GM06990 (cell line): ENCODE results near the gene SUZ12.
"Not testable (repeated sequence)": the region's sequence is repeated elsewhere in the genome, so short reads cannot be mapped to it uniquely, and the experiment has no call there.

ENCODE experiments used
- DNase-seq: peaks from one replicate; pipeline ENCODE4 v3.0.0-alpha.2; 2011; ENCODE audit not compliant: insufficient read length; ENCODE audit errors: extremely low read depth
- H3K27me3 ChIP-seq: replicated peaks from 2 replicates; pipeline ENCODE4 v1.6.0; 2011; ENCODE audit warnings: low read length; ENCODE audit not compliant: control insufficient read depth, insufficient read depth
- H3K36me3 ChIP-seq: 2 replicates; pipeline ENCODE4 v1.5.1; 2011; ENCODE audit warnings: low read length; ENCODE audit not compliant: control insufficient read depth, insufficient read depth
- H3K4me3 ChIP-seq: replicated peaks from 2 replicates; pipeline ENCODE4 v1.5.1; 2011; ENCODE audit warnings: low read depth, mild to moderate bottlenecking, control low read depth, low read length
- TF ChIP-seq, protein P1 (sequence below): IDR thresholded peaks from 2 replicates; pipeline ENCODE4 v1.5.1; 2011; ENCODE audit warnings: low read length, control low read depth, mild to moderate bottlenecking, inconsistent platforms; ENCODE audit not compliant: insufficient read depth, poor library complexity, severe bottlenecking

The SUZ12 gene

GRCh38 chr17:32019228-32019627, 82.4 kb downstream of the SUZ12 start:
- TF ChIP-seq, protein P1, sequence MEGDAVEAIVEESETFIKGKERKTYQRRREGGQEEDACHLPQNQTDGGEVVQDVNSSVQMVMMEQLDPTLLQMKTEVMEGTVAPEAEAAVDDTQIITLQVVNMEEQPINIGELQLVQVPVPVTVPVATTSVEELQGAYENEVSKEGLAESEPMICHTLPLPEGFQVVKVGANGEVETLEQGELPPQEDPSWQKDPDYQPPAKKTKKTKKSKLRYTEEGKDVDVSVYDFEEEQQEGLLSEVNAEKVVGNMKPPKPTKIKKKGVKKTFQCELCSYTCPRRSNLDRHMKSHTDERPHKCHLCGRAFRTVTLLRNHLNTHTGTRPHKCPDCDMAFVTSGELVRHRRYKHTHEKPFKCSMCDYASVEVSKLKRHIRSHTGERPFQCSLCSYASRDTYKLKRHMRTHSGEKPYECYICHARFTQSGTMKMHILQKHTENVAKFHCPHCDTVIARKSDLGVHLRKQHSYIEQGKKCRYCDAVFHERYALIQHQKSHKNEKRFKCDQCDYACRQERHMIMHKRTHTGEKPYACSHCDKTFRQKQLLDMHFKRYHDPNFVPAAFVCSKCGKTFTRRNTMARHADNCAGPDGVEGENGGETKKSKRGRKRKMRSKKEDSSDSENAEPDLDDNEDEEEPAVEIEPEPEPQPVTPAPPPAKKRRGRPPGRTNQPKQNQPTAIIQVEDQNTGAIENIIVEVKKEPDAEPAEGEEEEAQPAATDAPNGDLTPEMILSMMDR: no peak
- Histone ChIP-seq H3K36me3 (0 out of 2 replicates have a peak, but pooled peaks cover 1% of the 10 kb centered on the region), H3K27me3 (no peaks in the 10 kb centered on the region), H3K4me3 (no peak overlapping the region)
- DNase-seq: no peak

- Histone ChIP-seq H3K27me3 (no peaks in the 10 kb centered on the region), H3K4me3 (no peak overlapping the region), H3K36me3 (0 out of 2 replicates have a peak, but pooled peaks cover 1% of the 10 kb centered on the region)
- TF ChIP-seq, protein P1: no peak
- DNase-seq: no peak
These were observed 84.3 kb downstream of the SUZ12 start for GRCh38 chr17:32020943-32021614.

- H3K36me3 ChIP-seq: 0 out of 2 replicates have a peak, but pooled peaks cover 1% of the 10 kb centered on the region
- TF ChIP-seq, protein P1: no peak
These were observed 84.8 kb downstream of the SUZ12 start for GRCh38 chr17:32021615-32021955.

GRCh38 chr17:32022554-32022953, 85.7 kb downstream of the SUZ12 start:
- H3K27me3 ChIP-seq, H3K4me3 ChIP-seq, H3K36me3 ChIP-seq, DNase-seq: not testable (repeated sequence)

More at GRCh38 chr17:32021615-32021955, 84.8 kb downstream of the SUZ12 start:
- H3K4me3 ChIP-seq: no peak overlapping the region
- no peaks in the 10 kb centered on the region for H3K27me3 ChIP-seq
- no peak for DNase-seq

- not testable (repeated sequence) for DNase-seq, H3K4me3 ChIP-seq, H3K36me3 ChIP-seq, H3K27me3 ChIP-seq
These were observed 90.5 kb downstream of the SUZ12 start for GRCh38 chr17:32027271-32027670.

DNA sequence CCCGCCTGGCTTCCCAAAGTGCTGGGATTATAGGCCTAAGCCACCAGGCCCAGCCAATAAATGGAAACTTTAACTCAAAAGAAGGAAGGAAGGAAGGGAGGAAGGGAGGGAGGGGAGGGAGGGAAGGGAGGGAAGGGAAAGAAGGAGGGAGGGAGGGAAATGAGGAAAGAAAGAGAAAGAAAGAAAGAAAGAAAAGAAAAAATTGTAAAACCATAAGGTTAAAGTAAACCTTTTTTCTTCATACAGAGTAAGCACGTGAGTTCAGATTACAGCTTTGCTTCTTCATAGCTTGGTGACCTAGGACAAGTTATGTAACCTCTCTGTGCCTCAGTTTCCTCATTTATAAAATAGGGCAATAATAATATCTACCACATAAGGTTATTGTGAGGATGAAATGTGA, 96.4 kb downstream of the SUZ12 start:
- no peaks in the 10 kb centered on the region for H3K27me3 ChIP-seq
- H3K36me3 ChIP-seq: no peaks in the 10 kb centered on the region
- no peak overlapping the region for H3K4me3 ChIP-seq
- TF ChIP-seq, protein P1: no peak
- no peak for DNase-seq

DNA sequence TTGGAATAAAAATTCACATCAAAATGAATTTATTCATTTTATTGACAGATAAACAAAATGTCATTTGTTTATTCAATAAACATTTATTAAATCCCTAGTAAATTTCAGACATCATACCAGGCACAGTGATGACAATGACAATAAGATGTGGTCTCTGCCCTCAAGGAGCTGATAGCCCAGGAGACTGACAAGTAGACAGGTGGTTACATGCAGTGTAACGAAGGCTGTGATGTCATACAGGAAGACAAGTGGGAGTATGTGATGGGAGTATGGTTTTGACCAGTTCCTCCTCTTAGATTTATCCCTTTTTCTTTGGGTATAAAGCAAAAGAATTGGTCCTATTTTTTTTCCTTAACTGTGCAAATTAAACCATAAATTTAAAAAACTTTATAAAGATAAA, 97.0 kb downstream of the SUZ12 start:
- not testable (repeated sequence) for H3K36me3 ChIP-seq, DNase-seq, H3K27me3 ChIP-seq, H3K4me3 ChIP-seq

DNA sequence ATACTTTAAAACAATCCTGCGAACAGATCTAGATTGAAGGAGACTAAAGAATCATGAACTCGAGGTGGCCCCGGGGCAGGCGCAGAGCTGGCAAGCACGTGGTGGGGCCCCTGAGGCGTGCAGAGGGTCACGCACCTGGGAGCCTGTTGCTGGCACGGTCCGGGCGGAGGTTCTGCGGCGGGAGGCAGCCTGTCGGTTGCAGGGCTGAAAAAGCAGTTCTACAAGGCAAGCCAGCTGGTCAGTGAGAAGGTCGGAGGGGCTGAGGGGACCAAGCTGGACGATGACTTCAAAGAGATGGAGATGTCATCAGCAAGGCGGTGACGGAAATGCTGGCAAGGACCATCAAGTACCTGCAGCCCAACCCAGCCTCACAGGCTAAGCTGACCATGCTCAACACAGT, 103.4 kb downstream of the SUZ12 start:
- not testable (repeated sequence) for H3K4me3 ChIP-seq, DNase-seq, H3K27me3 ChIP-seq, H3K36me3 ChIP-seq

GRCh38 chr17:32041306-32041875, 104.6 kb downstream of the SUZ12 start:
- not testable (repeated sequence) for DNase-seq, H3K36me3 ChIP-seq, H3K27me3 ChIP-seq, H3K4me3 ChIP-seq

DNA sequence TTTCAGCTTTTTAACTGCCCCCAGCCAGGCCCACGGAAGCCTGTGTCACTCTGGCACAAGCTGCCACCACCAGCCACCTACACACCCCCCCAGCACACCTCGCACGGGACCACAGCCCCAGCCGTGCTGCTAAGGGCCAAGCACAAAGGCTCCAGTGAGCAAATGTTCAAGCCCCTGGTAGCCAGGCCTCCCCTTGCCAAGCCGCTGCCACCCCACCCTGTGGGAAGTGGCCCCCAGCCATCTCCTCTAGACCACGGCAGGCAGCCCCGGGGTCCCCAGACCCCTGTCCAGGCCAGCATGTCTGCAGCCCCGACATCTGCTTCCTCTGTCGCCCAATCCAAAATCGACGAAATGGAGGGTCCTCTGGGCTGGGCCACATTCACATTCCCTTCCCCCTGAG, 105.5 kb downstream of the SUZ12 start:
- not testable (repeated sequence) for DNase-seq, H3K27me3 ChIP-seq, H3K4me3 ChIP-seq, H3K36me3 ChIP-seq

DNA sequence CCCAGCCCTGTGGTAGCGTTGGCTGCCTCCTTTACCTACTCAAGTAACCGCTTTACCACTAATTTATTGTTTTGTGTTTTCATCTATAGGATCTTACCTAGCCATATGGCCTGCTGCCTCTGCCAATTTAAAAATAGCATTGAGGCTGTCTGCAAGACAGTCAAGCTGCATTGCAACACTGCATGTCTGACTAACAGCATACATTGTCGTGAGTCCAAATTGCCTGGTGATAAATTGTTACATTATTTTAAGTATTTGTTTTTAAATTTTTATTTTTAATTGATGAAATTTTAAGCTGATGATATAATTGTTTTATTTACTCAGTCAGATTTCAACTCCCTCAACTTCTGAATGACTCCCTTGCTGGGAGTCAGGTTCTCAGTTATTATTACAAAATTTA, 108.8 kb downstream of the SUZ12 start:
- not testable (repeated sequence) for H3K36me3 ChIP-seq, H3K27me3 ChIP-seq, DNase-seq, H3K4me3 ChIP-seq
